H1 (cell line): ENCODE measurements around the gene TBC1D22A. TPM values are rescaled to one million over a fixed set of nuclear protein-coding genes. Genes with fewer than 3 reads are reported as not detected.

Experiments used
- CTCF ChIA-PET: fragments of 300-600 bp; sonication (Branson Sonifier 250); formaldehyde crosslinking; loops from one replicate; lab custom pipeline; 2021; ENCODE audit not compliant: partially characterized antibody; lab: Charles Lee
- POLR2A ChIA-PET: fragments of 300-600 bp; sonication (Branson Sonifier 250); formaldehyde crosslinking; loops from one replicate; lab custom pipeline; 2021; ENCODE audit warnings: inconsistent platforms; ENCODE audit not compliant: partially characterized antibody; lab: Charles Lee
- DNase-seq, 2 experiments: peaks; one replicate each; pipeline versions ENCODE4 v3.0.0 to v3.0.0-alpha.2; 2010 to 2022; ENCODE audit warnings: low spot score in 2 of 2, low read depth in 1 of 2, mixed read lengths in 1 of 2
- FAIRE-seq: peaks from 2 replicates; lab custom pipeline; 2011; peaks lifted over from hg19 to GRCh38; lab: Jason Lieb, UNC
- H2AFZ ChIP-seq: 2 replicates; pipeline ENCODE4 v1.8.1; 2012; ENCODE audit warnings: low read length, inconsistent platforms
- H2AK5ac ChIP-seq: 2 replicates; pipeline ENCODE4 v1.6.1; 2013; ENCODE audit warnings: low read depth, low read length
- H2BK120ac ChIP-seq: replicated peaks from 2 replicates; pipeline ENCODE3; 2013; ENCODE audit warnings: low read depth, low read length, inconsistent platforms
- H2BK12ac ChIP-seq: 2 replicates; pipeline ENCODE4 v1.6.1; 2013; ENCODE audit warnings: low read depth, low read length
- H2BK15ac ChIP-seq: 2 replicates; pipeline ENCODE4 v1.6.1; 2013; ENCODE audit warnings: low read length
- H2BK20ac ChIP-seq: 2 replicates; pipeline ENCODE4 v1.6.1; 2013; ENCODE audit warnings: low read length
- H2BK5ac ChIP-seq: 2 replicates; pipeline ENCODE4 v1.6.1; 2013; ENCODE audit warnings: low read depth, low read length
- H3K14ac ChIP-seq: 2 replicates; pipeline ENCODE4 v1.6.1; 2013; ENCODE audit warnings: inconsistent platforms; ENCODE audit not compliant: insufficient read length
- H3K18ac ChIP-seq: 2 replicates; pipeline ENCODE4 v1.6.1; 2013; ENCODE audit warnings: low read length; ENCODE audit errors: extremely low read depth
- H3K23ac ChIP-seq: 2 replicates; pipeline ENCODE4 v1.6.1; 2013; ENCODE audit warnings: inconsistent platforms; ENCODE audit not compliant: insufficient read length
- H3K23me2 ChIP-seq: 2 replicates; pipeline ENCODE4 v1.6.1; 2013; ENCODE audit warnings: low read depth, low read length
- H3K27ac ChIP-seq: 2 replicates; pipeline ENCODE4 v1.6.1; 2011; ENCODE audit warnings: low read depth, low read length, inconsistent platforms
- H3K27me3 ChIP-seq, 4 experiments: replicated peaks in 1 of 4; 1 replicate in 1 of 4; 2 replicates in 3 of 4; pipeline versions ENCODE4 v1.6.1 to v1.8.1; 2011 to 2013; ENCODE audit warnings: low read length in 3 of 4, mild to moderate bottlenecking in 3 of 4, inconsistent platforms in 2 of 4, mixed read lengths in 2 of 4, moderate library complexity in 1 of 4; ENCODE audit not compliant: control insufficient read depth in 3 of 4, insufficient read depth in 3 of 4; ENCODE audit errors: extremely low read depth in 1 of 4
- H3K36me3 ChIP-seq, 4 experiments: 2 replicates each; pipeline versions ENCODE4 v1.6.1 to v1.8.1; 2011 to 2013; ENCODE audit warnings: mild to moderate bottlenecking in 4 of 4, low read length in 3 of 4, moderate library complexity in 2 of 4, control low read depth in 1 of 4, inconsistent platforms in 1 of 4; ENCODE audit not compliant: insufficient read depth in 4 of 4, control insufficient read depth in 2 of 4
- H3K4ac ChIP-seq: replicated peaks from 2 replicates; pipeline ENCODE3; 2013; ENCODE audit warnings: low read length, low read depth, mixed read lengths, inconsistent platforms; ENCODE audit not compliant: insufficient read length
- H3K4me1 ChIP-seq, 4 experiments: replicated peaks in 1 of 4; 1 replicate in 1 of 4; 2 replicates in 3 of 4; pipeline versions ENCODE4 v1.6.1 to v1.8.1; 2011 to 2013; ENCODE audit warnings: low read length in 3 of 4, inconsistent platforms in 2 of 4, mixed read lengths in 1 of 4; ENCODE audit not compliant: insufficient read depth in 4 of 4, control insufficient read depth in 3 of 4
- H3K4me2 ChIP-seq, 2 experiments: 2 replicates each; pipeline versions ENCODE4 v1.6.1 to v1.8.1; 2011 to 2013; ENCODE audit warnings: low read depth in 2 of 2, low read length in 2 of 2, control low read depth in 1 of 2, inconsistent platforms in 1 of 2, mild to moderate bottlenecking in 1 of 2; ENCODE audit not compliant: insufficient read depth in 1 of 2
- H3K4me3 ChIP-seq, 4 experiments: fragments of 200-600, 300-600 bp in 1 of 4; sonication (generic), shearing (Covaris generic), sonication (Bioruptor Twin) in 1 of 4; 2 replicates each; pipeline versions ENCODE4 v1.5.1 to v1.8.1; 2011 to 2016; ENCODE audit warnings: low read length in 4 of 4, low read depth in 3 of 4, control low read depth in 2 of 4, inconsistent platforms in 2 of 4, mild to moderate bottlenecking in 2 of 4, mixed read lengths in 1 of 4, moderate library complexity in 1 of 4; ENCODE audit not compliant: insufficient read depth in 2 of 4; ENCODE audit errors: extremely low read depth in 1 of 4
- H3K56ac ChIP-seq: replicated peaks from 2 replicates; pipeline ENCODE3; 2013; ENCODE audit warnings: low read depth, mild to moderate bottlenecking, mixed read lengths, low read length, inconsistent platforms; ENCODE audit not compliant: insufficient read length
- H3K79me1 ChIP-seq: 2 replicates; pipeline ENCODE4 v1.6.1; 2013; ENCODE audit warnings: low read depth, low read length, control low read depth
- H3K79me2 ChIP-seq, 2 experiments: 2 replicates each; pipeline versions ENCODE4 v1.6.1 to v1.8.1; 2012 to 2013; ENCODE audit warnings: low read length in 2 of 2, mild to moderate bottlenecking in 2 of 2, inconsistent platforms in 1 of 2; ENCODE audit not compliant: insufficient read depth in 2 of 2, control insufficient read depth in 1 of 2
- H3K9ac ChIP-seq, 4 experiments: replicated peaks in 1 of 4; 1 replicate in 1 of 4; 2 replicates in 3 of 4; pipeline versions ENCODE4 v1.6.1 to v1.8.1; 2011 to 2013; ENCODE audit warnings: low read depth in 3 of 4, low read length in 3 of 4, control low read depth in 2 of 4, mild to moderate bottlenecking in 2 of 4, moderate library complexity in 2 of 4, inconsistent platforms in 1 of 4; ENCODE audit errors: extremely low read depth in 1 of 4
- H3K9me3 ChIP-seq, 2 experiments: 2 replicates each; pipeline versions ENCODE4 v1.6.1 to v1.8.1; 2012 to 2013; ENCODE audit warnings: mild to moderate bottlenecking in 2 of 2, moderate library complexity in 2 of 2, control low read depth in 1 of 2, inconsistent platforms in 1 of 2, low read depth in 1 of 2, low read length in 1 of 2, mixed read lengths in 1 of 2; ENCODE audit not compliant: insufficient read depth in 2 of 2
- H4K20me1 ChIP-seq, 2 experiments: replicated peaks in 1 of 2; 2 replicates each; pipeline versions ENCODE3 to v1.8.1; 2011 to 2013; ENCODE audit warnings: inconsistent platforms in 2 of 2, low read length in 2 of 2, mild to moderate bottlenecking in 1 of 2; ENCODE audit not compliant: insufficient read depth in 2 of 2, control insufficient read depth in 1 of 2
- H4K5ac ChIP-seq: 2 replicates; pipeline ENCODE4 v1.6.1; 2013; ENCODE audit warnings: low read length, low read depth, mixed read lengths, inconsistent platforms; ENCODE audit not compliant: insufficient read length
- H4K8ac ChIP-seq: 2 replicates; pipeline ENCODE4 v1.8.0; 2013; ENCODE audit warnings: mild to moderate bottlenecking, moderate library complexity, low read length, inconsistent platforms; ENCODE audit not compliant: insufficient read depth; ENCODE audit errors: extremely low read depth
- H4K91ac ChIP-seq: replicated peaks from 2 replicates; pipeline ENCODE3; 2013; ENCODE audit warnings: low read length, mixed read lengths, inconsistent platforms; ENCODE audit not compliant: insufficient read length
- ATF3 ChIP-seq: IDR thresholded peaks from 2 replicates; pipeline ENCODE4 v1.6.1; 2011; ENCODE audit warnings: low read depth, mild to moderate bottlenecking, low read length; ENCODE audit not compliant: insufficient read depth
- EGR1 ChIP-seq: IDR thresholded peaks from 2 replicates; pipeline ENCODE4 v1.6.1; 2011; ENCODE audit warnings: low read depth, low read length, borderline replicate concordance
- EP300 ChIP-seq, 2 experiments: IDR thresholded peaks; 1 replicate in 1 of 2; 2 replicates in 1 of 2; pipeline ENCODE4 v1.6.1; 2011 to 2012; ENCODE audit warnings: low read depth in 2 of 2, low read length in 2 of 2, mild to moderate bottlenecking in 2 of 2, borderline replicate concordance in 1 of 2, inconsistent platforms in 1 of 2, moderate library complexity in 1 of 2
- JUN ChIP-seq: IDR thresholded peaks from 2 replicates; pipeline ENCODE4 v1.6.1; 2011; ENCODE audit warnings: low read depth, mild to moderate bottlenecking, improper control_type of control experiment, low read length
- SAP30 ChIP-seq: fragments of 300-600 bp; sonication (generic); IDR thresholded peaks from 2 replicates; pipeline ENCODE4 v1.7.1; 2012; ENCODE audit warnings: low read length, moderate library complexity, mild to moderate bottlenecking, inconsistent platforms; ENCODE audit not compliant: insufficient read depth, insufficient replicate concordance
- WGBS, 2 experiments: shearing (Covaris generic) in 1 of 2; methylation state at CpG; one replicate each; pipeline versions ENCODE4 v1.1.6 to v1.1.7; 2013 to 2015; ENCODE audit warnings: low lambda C conversion rate in 2 of 2, mixed read lengths in 2 of 2, inconsistent platforms in 1 of 2, low coverage in 1 of 2, missing lambda C conversion rate in 1 of 2; ENCODE audit not compliant: insufficient replicate concordance in 2 of 2, insufficient coverage in 1 of 2, insufficient read length in 1 of 2; ENCODE audit errors: extremely low coverage in 1 of 2, missing lambda C conversion rate in 1 of 2; 5-methylcytosine and 5-hydroxymethylcytosine counted together
- polyA plus RNA-seq, 7 experiments: library from polyadenylated mRNA; depleted of rRNA in 3 of 7; stranded (reverse) in 5 of 7; unstranded in 2 of 7; fragments of >200 nt in 5 of 7; fragments of 200-250 nt in 2 of 7; gene quantifications; 1 replicate in 5 of 7; 2 replicates in 1 of 7; 4 replicates in 1 of 7; pipeline versions ENCODE4 v1.2.1 to v1.2.3, GENCODE V29; 2011 to 2013; ENCODE audit warnings: missing spikeins in 2 of 7, mixed read lengths in 2 of 7
- total RNA-seq: library from RNA; stranded (reverse); fragmentation: NEBNext Ultra II Directional; extraction: Animal tissue kit (Norgen Biotek cat#: 25700); gene quantifications from 2 replicates; pipeline ENCODE4 v1.2.1, GENCODE V29; 2021

The TBC1D22A gene
- total and polyA plus RNA-seq, 2 of the 8 experiments (the other 6 are each of a cell fraction or from before 2014, with no cell fraction given), result 11.9 to 18.4 TPM

- no peak for FAIRE-seq
- WGBS, 2 experiments, result 92% methylated on average over 10 of the region's 12 CpGs; no CpG with 5 or more reads in 1 of the 2 experiments
- TF ChIP-seq EGR1 (no peak), ATF3 (no peak), SAP30 (no peak), EP300 (IDR thresholded peaks at IDR 0.05; ENCODE audit: borderline replicate concordance in 1 of 2, low read depth in 2 of 2, low read length in 2 of 2) (no peak), JUN (no peak)
Observed at GRCh38 chr22:47136050-47136449, 373.6 kb downstream of the TBC1D22A start.

More at GRCh38 chr22:47136050-47136449, 373.6 kb downstream of the TBC1D22A start:
- H2AK5ac ChIP-seq, result no peak overlapping the region; the same call in 1 of the 2 replicates
- no peaks in the 10 kb centered on the region for H3K79me2 ChIP-seq
- H2BK20ac ChIP-seq, result no peak overlapping the region
- H3K9ac ChIP-seq, result no peak overlapping the region
- no peak overlapping the region for H3K4me2 ChIP-seq
- no peaks in the 10 kb centered on the region; the same call in 1 of the 2 replicates for H3K79me1 ChIP-seq
- no peak overlapping the region for H3K14ac ChIP-seq
- no peaks in the 10 kb centered on the region for H3K27me3 ChIP-seq
- DNase-seq, result no peak
- H2AFZ ChIP-seq, result no peak overlapping the region
- H3K9me3 ChIP-seq, result no peaks in the 10 kb centered on the region
- no peak overlapping the region; the same call in 1 of the 2 replicates for H4K8ac ChIP-seq
- H3K18ac ChIP-seq, result no peak overlapping the region
- no peak overlapping the region for H3K23ac ChIP-seq
- H4K20me1 ChIP-seq, result no peaks in the 10 kb centered on the region
- H4K5ac ChIP-seq, result no peak overlapping the region
- no peak overlapping the region for H4K91ac ChIP-seq
- H3K4me3 ChIP-seq, result no peak overlapping the region
- H2BK120ac ChIP-seq, result no peak overlapping the region
- no peak overlapping the region for H2BK5ac ChIP-seq
- H3K56ac ChIP-seq, result no peak overlapping the region
- H2BK12ac ChIP-seq, result no peak overlapping the region
- H3K4ac ChIP-seq, result no peak overlapping the region
- no peak overlapping the region for H2BK15ac ChIP-seq
- no peaks in the 10 kb centered on the region; a peak in 1 of 7 replicates for H3K4me1 ChIP-seq
- H3K36me3 ChIP-seq, result no peaks in the 10 kb centered on the region
- no peak overlapping the region; the same call in 1 of the 2 replicates for H3K27ac ChIP-seq
- H3K23me2 ChIP-seq, result no peaks in the 10 kb centered on the region
- ChIA-PET CTCF (interaction anchor here (0.6 kb wide), 1 partner anchor 323 kb away, joined by 3 read pairs; no protein-coding TSS in a partner anchor), POLR2A (no interaction called here)
